CD4-positive, alpha-beta T cell (primary cell): ENCODE measurements around the gene CREG1. TPM values are rescaled to one million over a fixed set of nuclear protein-coding genes. Genes with fewer than 3 reads are reported as not detected.

Source experiments
- ATAC-seq: fragments of 200-7000 bp; cut with Tn5 transposase; one replicate; pipeline ENCODE4 v1.10.0; 2022; ENCODE audit warnings: mild to moderate bottlenecking; ENCODE audit not compliant: poor library complexity
- CTCF ChIA-PET: fragments of 350-600 bp; sonication (Branson Sonifier 250); formaldehyde crosslinking; loops from one replicate; lab custom pipeline; 2021; ENCODE audit warnings: antibody characterized with exemption, inconsistent platforms; lab: Charles Lee
- POLR2A ChIA-PET: fragments of 350-600 bp; sonication (Branson Sonifier 250); formaldehyde crosslinking; loops from one replicate; lab custom pipeline; 2021; ENCODE audit warnings: antibody characterized with exemption, inconsistent platforms; lab: Charles Lee
- DNase-seq, 14 experiments: peaks; one replicate each; pipeline ENCODE4 v3.0.0-alpha.2; 2013 to 2020; ENCODE audit warnings: mixed read lengths in 2 of 14
- H3K27ac ChIP-seq, 2 donors: one replicate each; pipeline versions ENCODE4 v1.5.1 to v1.7.0; 2013; ENCODE audit warnings: low read length in 2 of 2, low read depth in 1 of 2, mild to moderate bottlenecking in 1 of 2
- H3K27me3 ChIP-seq, 2 experiments: 1 replicate in 1 of 2; 2 replicates in 1 of 2; pipeline versions ENCODE4 v1.6.1 to v1.7.0; 2013; ENCODE audit warnings: low read length in 2 of 2, control low read depth in 1 of 2, mild to moderate bottlenecking in 1 of 2, moderate library complexity in 1 of 2; ENCODE audit not compliant: insufficient read depth in 2 of 2, control insufficient read depth in 1 of 2
- H3K36me3 ChIP-seq: one replicate; pipeline ENCODE4 v1.6.1; 2013; ENCODE audit warnings: low read length, control low read depth; ENCODE audit not compliant: insufficient read depth
- H3K4me1 ChIP-seq: one replicate; pipeline ENCODE4 v1.6.1; 2013; ENCODE audit warnings: low read length, control low read depth; ENCODE audit not compliant: insufficient read depth
- H3K4me3 ChIP-seq: one replicate; pipeline ENCODE4 v1.5.1; 2013; ENCODE audit warnings: mild to moderate bottlenecking, low read length, moderate library complexity
- H3K9me3 ChIP-seq, 2 experiments: 1 replicate in 1 of 2; 2 replicates in 1 of 2; pipeline versions ENCODE4 v1.6.1 to v1.7.0; 2013; ENCODE audit warnings: low read length in 2 of 2, mild to moderate bottlenecking in 2 of 2, control low read depth in 1 of 2, moderate library complexity in 1 of 2; ENCODE audit not compliant: control insufficient read depth in 1 of 2, insufficient read depth in 1 of 2
- H3K27ac Mint-ChIP-seq: one replicate; pipeline ENCODE4 v1.8.0; 2020; ENCODE audit warnings: mixed read lengths
- H3K27me3 Mint-ChIP-seq: one replicate; pipeline ENCODE4 v1.8.0; 2021; ENCODE audit warnings: mixed read lengths
- H3K36me3 Mint-ChIP-seq: one replicate; pipeline ENCODE4 v1.8.0; 2021; ENCODE audit warnings: low read depth, mixed read lengths
- H3K4me1 Mint-ChIP-seq: one replicate; pipeline ENCODE4 v1.8.0; 2021; ENCODE audit warnings: low read depth, mixed read lengths
- H3K4me3 Mint-ChIP-seq: one replicate; pipeline ENCODE4 v1.8.0; 2020; ENCODE audit warnings: mild to moderate bottlenecking, mixed read lengths
- H3K9me3 Mint-ChIP-seq: one replicate; pipeline ENCODE4 v1.8.0; 2020; ENCODE audit warnings: mixed read lengths
- intact Hi-C, 2 experiments: fragments of 100-400 bp; cut with DNase I in 1 of 2; cut with micrococcal nuclease in 1 of 2; formaldehyde crosslinking; loops; one replicate each; pipeline versions ENCODE4 v1.15.1 to v1.9.0; 2023 to 2025; cut with DNase I, micrococcal nuclease
- total RNA-seq, 174 experiments: library from RNA in 2 of 174; stranded (reverse) in 2 of 174; gene quantifications; one replicate each; pipeline ENCODE4 v1.2.3 and lab custom pipeline; 2021 to 2026
- TF ChIP-seq, protein P1 (sequence below): fragments of 200-600 bp; IDR thresholded peaks from one replicate; pipeline ENCODE4 v1.8.0; 2022; ENCODE audit warnings: antibody characterized with exemption, mild to moderate bottlenecking

CREG1 gene
- total RNA-seq, 2 experiments from 2014 or later = 10.7 to 11.2 TPM

DNA sequence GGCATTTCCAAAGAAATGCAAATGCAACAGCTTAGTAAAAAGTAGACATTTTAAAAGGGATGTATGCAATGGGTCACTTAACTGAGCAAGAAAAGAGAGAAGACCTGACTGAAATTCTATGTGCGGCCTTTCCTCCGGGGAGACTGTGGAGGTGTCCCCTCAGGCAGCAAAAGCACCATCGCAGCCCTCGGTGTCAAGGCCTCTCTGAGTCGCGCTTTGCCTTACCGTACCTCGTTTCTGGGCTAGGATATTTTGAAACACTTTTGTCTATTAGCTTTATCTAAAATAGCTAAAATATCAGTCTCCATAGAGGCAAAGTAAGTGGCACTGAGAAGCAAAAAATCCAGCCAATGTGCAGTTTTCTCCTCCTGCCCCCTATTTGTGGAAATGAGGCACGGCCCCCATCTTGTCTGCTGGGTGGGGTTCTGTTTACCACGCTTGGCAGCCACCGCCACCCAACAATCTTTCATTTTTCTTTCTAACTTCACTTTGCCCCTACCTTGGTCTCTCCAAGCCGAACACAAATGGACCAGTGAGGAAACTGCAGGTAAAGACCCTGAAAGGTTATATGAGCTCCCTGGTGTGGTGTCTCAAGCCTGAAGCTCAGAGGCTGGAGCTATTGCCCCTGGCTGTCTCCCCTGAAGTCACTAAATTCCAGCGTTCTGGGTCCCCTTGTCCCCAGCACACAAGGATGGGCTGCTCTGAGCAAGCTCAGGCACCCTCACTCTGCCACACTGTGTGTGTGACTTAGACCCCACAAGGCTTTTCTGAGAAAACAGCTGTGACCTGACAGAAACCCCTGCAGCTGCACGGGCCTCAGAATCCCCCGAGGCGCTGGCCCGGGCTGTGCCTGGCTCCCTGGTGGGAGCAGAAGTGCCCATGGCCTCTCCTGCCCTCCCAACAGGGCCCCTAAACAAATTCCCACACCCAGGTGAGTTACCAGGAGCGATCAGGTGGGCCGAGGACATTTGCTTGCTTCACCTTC is 36.9 kb downstream of the CREG1 start:
- intact Hi-C loops = loop anchor here (2.0 to 5.0 kb wide), 3 partner anchors 34 to 70 kb away; no protein-coding TSS in a partner anchor
- ChIA-PET CTCF (interaction anchor here (0.7 to 5.3 kb wide), 12 partner anchors 12 to 249 kb away, joined by 3 to 32 read pairs (median 4); no protein-coding TSS in a partner anchor), POLR2A (interaction anchor here (0.7 to 8.0 kb wide), 25 partner anchors 10 to 296 kb away, joined by 3 to 203 read pairs (median 8); partner anchors contain the start of genes CREG1 and POU2F1)
- peak overlapping the region; percentile 99 for H3K4me3 Mint-ChIP-seq
- H3K27me3 ChIP-seq = no peaks in the 10 kb centered on the region
- H3K36me3 Mint-ChIP-seq = peaks cover 69% of the 10 kb centered on the region
- no peaks in the 10 kb centered on the region for H3K9me3 ChIP-seq
- ATAC-seq (peak; percentile 13), DNase-seq (peak in 9 of 14 experiments; percentile 44 to 79 (median 58))
- peak overlapping the region; percentile 89 for H3K4me3 ChIP-seq
- H3K27ac Mint-ChIP-seq = peak overlapping the region; percentile 100
- no peaks in the 10 kb centered on the region for H3K9me3 Mint-ChIP-seq
- peaks cover 80% of the 10 kb centered on the region for H3K4me1 Mint-ChIP-seq
- peaks cover 40% of the 10 kb centered on the region for H3K4me1 ChIP-seq
- TF ChIP-seq, protein P1, sequence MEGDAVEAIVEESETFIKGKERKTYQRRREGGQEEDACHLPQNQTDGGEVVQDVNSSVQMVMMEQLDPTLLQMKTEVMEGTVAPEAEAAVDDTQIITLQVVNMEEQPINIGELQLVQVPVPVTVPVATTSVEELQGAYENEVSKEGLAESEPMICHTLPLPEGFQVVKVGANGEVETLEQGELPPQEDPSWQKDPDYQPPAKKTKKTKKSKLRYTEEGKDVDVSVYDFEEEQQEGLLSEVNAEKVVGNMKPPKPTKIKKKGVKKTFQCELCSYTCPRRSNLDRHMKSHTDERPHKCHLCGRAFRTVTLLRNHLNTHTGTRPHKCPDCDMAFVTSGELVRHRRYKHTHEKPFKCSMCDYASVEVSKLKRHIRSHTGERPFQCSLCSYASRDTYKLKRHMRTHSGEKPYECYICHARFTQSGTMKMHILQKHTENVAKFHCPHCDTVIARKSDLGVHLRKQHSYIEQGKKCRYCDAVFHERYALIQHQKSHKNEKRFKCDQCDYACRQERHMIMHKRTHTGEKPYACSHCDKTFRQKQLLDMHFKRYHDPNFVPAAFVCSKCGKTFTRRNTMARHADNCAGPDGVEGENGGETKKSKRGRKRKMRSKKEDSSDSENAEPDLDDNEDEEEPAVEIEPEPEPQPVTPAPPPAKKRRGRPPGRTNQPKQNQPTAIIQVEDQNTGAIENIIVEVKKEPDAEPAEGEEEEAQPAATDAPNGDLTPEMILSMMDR = peak; percentile 40
- H3K27me3 Mint-ChIP-seq = no peaks in the 10 kb centered on the region
- H3K27ac ChIP-seq = peak overlapping the region; percentile 91 to 96
- H3K36me3 ChIP-seq = peaks cover 27% of the 10 kb centered on the region

GRCh38 chr1:167515893-167516321 is 37.7 kb downstream of the CREG1 start:
- no peaks in the 10 kb centered on the region for H3K9me3 ChIP-seq
- H3K4me3 Mint-ChIP-seq = peak overlapping the region; percentile 99
- DNase-seq = no peak
- H3K27me3 Mint-ChIP-seq = no peaks in the 10 kb centered on the region
- H3K4me1 Mint-ChIP-seq = peaks cover 86% of the 10 kb centered on the region
- H3K36me3 ChIP-seq = peaks cover 35% of the 10 kb centered on the region
- H3K27ac Mint-ChIP-seq = peak overlapping the region; percentile 100
- no peaks in the 10 kb centered on the region for H3K27me3 ChIP-seq
- TF ChIP-seq, protein P1 = no peak
- H3K36me3 Mint-ChIP-seq = peaks cover 75% of the 10 kb centered on the region
- peaks cover 47% of the 10 kb centered on the region for H3K4me1 ChIP-seq
- ChIA-PET CTCF (interaction anchor here (1.0 to 5.3 kb wide), 10 partner anchors 14 to 115 kb away, joined by 3 to 32 read pairs (median 3); no protein-coding TSS in a partner anchor), POLR2A (interaction anchor here (0.8 to 8.0 kb wide), 22 partner anchors 9 to 295 kb away, joined by 3 to 203 read pairs (median 10); partner anchors contain the start of genes CREG1 and POU2F1)
- ATAC-seq = no peak
- H3K27ac ChIP-seq = peak overlapping the region; percentile 91 to 96
- H3K9me3 Mint-ChIP-seq = no peaks in the 10 kb centered on the region
- peak overlapping the region; percentile 89 for H3K4me3 ChIP-seq
- intact Hi-C loops = loop anchor here (1.0 to 5.0 kb wide), 6 partner anchors 16 to 69 kb away; no protein-coding TSS in a partner anchor

GRCh38 chr1:167515461-167515860 is 38.1 kb downstream of the CREG1 start:
- POLR2A ChIA-PET = interaction anchor here (0.8 to 8.0 kb wide), 17 partner anchors 9 to 295 kb away, joined by 3 to 203 read pairs (median 10); partner anchors contain the start of genes CREG1 and POU2F1
- H3K36me3 ChIP-seq = peaks cover 37% of the 10 kb centered on the region
- no peaks in the 10 kb centered on the region for H3K9me3 ChIP-seq
- Mint-ChIP-seq H3K4me1 (peaks cover 90% of the 10 kb centered on the region), H3K27me3 (no peaks in the 10 kb centered on the region), H3K9me3 (no peaks in the 10 kb centered on the region), H3K27ac (peak overlapping the region; percentile 100), H3K36me3 (peaks cover 80% of the 10 kb centered on the region), H3K4me3 (peak overlapping the region; percentile 99)
- no peak for DNase-seq
- TF ChIP-seq, protein P1 = no peak
- H3K27ac ChIP-seq = peak overlapping the region; percentile 91 to 96
- peak overlapping the region; percentile 89 for H3K4me3 ChIP-seq
- CTCF ChIA-PET = interaction anchor here (1.0 to 5.3 kb wide), 9 partner anchors 15 to 114 kb away, joined by 3 to 32 read pairs (median 4); no protein-coding TSS in a partner anchor
- H3K4me1 ChIP-seq = peaks cover 52% of the 10 kb centered on the region
- intact Hi-C loops = loop anchor here (1.0 to 5.0 kb wide), 4 partner anchors 15 to 60 kb away; no protein-coding TSS in a partner anchor
- H3K27me3 ChIP-seq = no peaks in the 10 kb centered on the region
- ATAC-seq = no peak
